Prostate gland (tissue), 2 donors: ENCODE measurements around the gene EMID1. TPM values are rescaled to one million over a fixed set of nuclear protein-coding genes. Genes with fewer than 3 reads are reported as not detected.

Experiments used
- DNase-seq: peaks from one replicate; pipeline ENCODE4 v3.0.0-alpha.2; 2019; ENCODE audit warnings: low spot score
- H3K27ac ChIP-seq, 2 donors: fragments of 200-600 bp; sonication (generic); 2 replicates each; pipeline ENCODE4 v1.5.1; 2017 to 2019
- H3K27me3 ChIP-seq: fragments of 200-600 bp; sonication (generic); replicated peaks from 2 replicates; pipeline ENCODE4 v1.5.1; 2019; ENCODE audit not compliant: insufficient read depth
- H3K36me3 ChIP-seq, 2 donors: fragments of 200-600 bp; sonication (generic); 1 replicate in 1 of 2; 2 replicates in 1 of 2; pipeline versions ENCODE4 v1.5.1 to v1.8.1; 2017 to 2019
- H3K4me1 ChIP-seq: fragments of 200-600 bp; sonication (generic); replicated peaks from 2 replicates; pipeline ENCODE4 v1.5.1; 2019
- H3K4me3 ChIP-seq, 2 donors: fragments of 200-600 bp; sonication (generic); 2 replicates each; pipeline ENCODE4 v1.5.1; 2017 to 2019
- H3K9me3 ChIP-seq: fragments of 200-600 bp; sonication (generic); 2 replicates; pipeline ENCODE4 v1.5.1; 2017
- POLR2A ChIP-seq: fragments of 450-650 bp; IDR thresholded peaks from one replicate; pipeline ENCODE4 v1.6.1; 2016; ENCODE audit warnings: antibody characterized with exemption, mild to moderate bottlenecking
- POLR2AphosphoS5 ChIP-seq: sonication (generic); formaldehyde crosslinking; IDR thresholded peaks from one replicate; pipeline ENCODE4 v1.6.1; 2017; ENCODE audit warnings: antibody characterized with exemption
- WGBS: methylation state at CpG from one replicate; pipeline ENCODE4 v1.1.5; 2018; 5-methylcytosine and 5-hydroxymethylcytosine counted together
- intact Hi-C: fragments of 100-400 bp; cut with DNase I; formaldehyde crosslinking; loops from one replicate; pipeline ENCODE4 v1.14.2; 2022
- total RNA-seq, 2 donors: library from RNA; depleted of rRNA; stranded (reverse); fragments of >200 nt; gene quantifications; one replicate each; pipeline ENCODE4 v1.1.0, GENCODE V29; 2016
- TF ChIP-seq, protein P1 (sequence below), 4 experiments: fragments of 200-600 bp in 2 of 4; fragments of 450-650 bp in 2 of 4; sonication (generic) in 2 of 4; IDR thresholded peaks; 1 replicate in 3 of 4; 2 replicates in 1 of 4; pipeline ENCODE4 v1.5.1; 2016 to 2019; ENCODE audit warnings: antibody characterized with exemption in 4 of 4, mild to moderate bottlenecking in 2 of 4, moderate library complexity in 2 of 4

The EMID1 gene
- total RNA-seq, 2 donors from 2014 or later, result 12.8 to 14.7 TPM

DNA sequence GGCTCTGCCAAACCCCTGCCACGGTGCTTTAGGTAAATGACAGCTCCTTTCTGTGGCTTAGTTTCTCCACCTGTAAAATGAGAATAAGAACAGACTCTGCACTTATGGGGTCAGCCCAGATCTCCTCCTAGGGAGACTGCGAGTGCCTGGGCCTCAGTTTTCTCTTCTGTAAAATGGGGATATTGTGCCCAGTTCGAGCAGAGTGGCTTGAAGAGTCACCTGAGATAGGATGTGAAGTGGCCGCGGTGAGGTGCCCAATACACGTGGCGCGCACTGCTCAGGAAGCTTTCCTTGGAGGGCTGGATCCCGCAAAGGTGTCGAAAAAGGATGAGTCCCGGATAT is 473 bp upstream of the EMID1 start:
- Histone ChIP-seq H3K9me3 (no peaks in the 10 kb centered on the region), H3K27me3 (no peaks in the 10 kb centered on the region), H3K27ac (no peak overlapping the region), H3K36me3 (no peaks in the 10 kb centered on the region), H3K4me1 (no peaks in the 10 kb centered on the region), H3K4me3 (peak overlapping the region; percentile 46 to 49)
- TF ChIP-seq POLR2A, result no peak
- TF ChIP-seq POLR2AphosphoS5, result no peak
- TF ChIP-seq, protein P1, sequence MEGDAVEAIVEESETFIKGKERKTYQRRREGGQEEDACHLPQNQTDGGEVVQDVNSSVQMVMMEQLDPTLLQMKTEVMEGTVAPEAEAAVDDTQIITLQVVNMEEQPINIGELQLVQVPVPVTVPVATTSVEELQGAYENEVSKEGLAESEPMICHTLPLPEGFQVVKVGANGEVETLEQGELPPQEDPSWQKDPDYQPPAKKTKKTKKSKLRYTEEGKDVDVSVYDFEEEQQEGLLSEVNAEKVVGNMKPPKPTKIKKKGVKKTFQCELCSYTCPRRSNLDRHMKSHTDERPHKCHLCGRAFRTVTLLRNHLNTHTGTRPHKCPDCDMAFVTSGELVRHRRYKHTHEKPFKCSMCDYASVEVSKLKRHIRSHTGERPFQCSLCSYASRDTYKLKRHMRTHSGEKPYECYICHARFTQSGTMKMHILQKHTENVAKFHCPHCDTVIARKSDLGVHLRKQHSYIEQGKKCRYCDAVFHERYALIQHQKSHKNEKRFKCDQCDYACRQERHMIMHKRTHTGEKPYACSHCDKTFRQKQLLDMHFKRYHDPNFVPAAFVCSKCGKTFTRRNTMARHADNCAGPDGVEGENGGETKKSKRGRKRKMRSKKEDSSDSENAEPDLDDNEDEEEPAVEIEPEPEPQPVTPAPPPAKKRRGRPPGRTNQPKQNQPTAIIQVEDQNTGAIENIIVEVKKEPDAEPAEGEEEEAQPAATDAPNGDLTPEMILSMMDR (IDR thresholded peaks at IDR 0.05), result no peak
- DNase-seq, result no peak
- WGBS, result 66% methylated on average over 11 of the region's 11 CpGs
- intact Hi-C loops, result no loop called here

DNA sequence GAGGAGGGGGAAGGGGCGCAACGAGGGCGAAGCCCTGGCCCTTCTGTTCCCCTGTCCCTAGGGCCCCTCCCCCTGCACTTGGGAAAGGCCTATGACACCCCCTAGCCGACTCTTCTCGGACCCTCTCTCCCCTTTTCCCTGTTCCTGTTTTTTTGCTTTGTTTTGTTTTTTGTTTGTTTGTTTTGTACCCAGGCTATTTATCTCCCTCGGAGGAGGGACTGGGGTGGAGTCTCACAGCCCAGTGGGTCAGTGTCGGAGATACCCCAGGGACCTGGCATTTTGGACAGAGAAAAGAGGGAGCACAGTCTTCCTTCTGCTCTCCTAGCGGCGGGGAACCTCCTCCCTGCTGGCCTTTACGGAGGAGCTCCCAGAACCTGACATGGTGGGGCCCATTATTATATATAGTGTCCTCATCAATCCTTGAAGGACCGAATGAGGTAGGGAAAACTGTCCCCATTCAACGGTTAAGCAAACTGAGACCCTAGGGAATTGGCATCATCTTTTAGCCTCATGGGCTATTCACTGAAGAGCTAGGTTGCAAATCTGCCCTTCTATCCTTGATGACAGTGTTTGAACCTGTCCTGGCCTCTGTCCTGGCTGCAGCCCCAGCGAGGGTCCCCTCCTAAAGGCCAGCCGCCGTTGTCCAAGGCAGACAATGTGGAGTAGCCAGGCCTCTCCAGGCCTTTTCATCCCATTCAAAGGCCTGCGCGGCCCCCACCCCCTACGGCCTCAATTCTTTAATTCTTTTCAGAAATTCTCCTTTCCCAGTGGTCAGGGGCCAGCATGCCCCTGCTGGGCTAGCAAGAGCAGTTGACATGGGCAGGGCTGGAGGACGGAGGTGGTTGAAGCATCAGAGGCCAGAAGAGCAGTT is 911 bp downstream of the EMID1 start:
- H3K9me3 ChIP-seq, result no peaks in the 10 kb centered on the region
- H3K36me3 ChIP-seq, result no peaks in the 10 kb centered on the region
- DNase-seq, result no peak
- no peak overlapping the region for H3K27ac ChIP-seq
- H3K4me3 ChIP-seq, result peak overlapping the region; percentile 46 to 49
- intact Hi-C loops, result no loop called here
- no peaks in the 10 kb centered on the region for H3K27me3 ChIP-seq
- TF ChIP-seq POLR2A (no peak), POLR2AphosphoS5 (no peak)
- 42% methylated on average over 19 of the region's 19 CpGs for WGBS
- H3K4me1 ChIP-seq, result no peaks in the 10 kb centered on the region

DNA sequence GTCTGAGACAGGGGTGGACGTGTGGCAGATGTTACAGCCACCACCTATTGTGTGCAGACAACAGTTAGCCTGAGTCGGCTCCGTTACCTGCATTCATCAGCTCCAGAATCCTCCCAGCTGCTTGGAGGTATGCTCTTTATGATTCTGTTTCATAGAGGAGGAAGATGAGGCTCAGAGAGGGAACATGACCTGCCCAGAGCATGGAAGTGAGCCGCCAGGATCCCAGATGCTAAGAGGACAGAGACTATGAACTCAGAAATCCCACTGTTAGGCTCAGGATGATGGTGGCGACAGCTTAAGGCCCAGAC is 1.5 kb downstream of the EMID1 start:
- TF ChIP-seq POLR2AphosphoS5 (no peak), POLR2A (no peak)
- TF ChIP-seq, protein P1 (IDR thresholded peaks at IDR 0.05), result no peak
- H3K27ac ChIP-seq, result no peak overlapping the region
- no peak for DNase-seq
- 85% methylated on average over 5 of the region's 5 CpGs for WGBS
- H3K4me3 ChIP-seq, result no peak overlapping the region
- H3K9me3 ChIP-seq, result no peaks in the 10 kb centered on the region
- intact Hi-C loops, result no loop called here
- no peaks in the 10 kb centered on the region for H3K27me3 ChIP-seq
- H3K36me3 ChIP-seq, result no peaks in the 10 kb centered on the region
- H3K4me1 ChIP-seq, result no peaks in the 10 kb centered on the region

DNA sequence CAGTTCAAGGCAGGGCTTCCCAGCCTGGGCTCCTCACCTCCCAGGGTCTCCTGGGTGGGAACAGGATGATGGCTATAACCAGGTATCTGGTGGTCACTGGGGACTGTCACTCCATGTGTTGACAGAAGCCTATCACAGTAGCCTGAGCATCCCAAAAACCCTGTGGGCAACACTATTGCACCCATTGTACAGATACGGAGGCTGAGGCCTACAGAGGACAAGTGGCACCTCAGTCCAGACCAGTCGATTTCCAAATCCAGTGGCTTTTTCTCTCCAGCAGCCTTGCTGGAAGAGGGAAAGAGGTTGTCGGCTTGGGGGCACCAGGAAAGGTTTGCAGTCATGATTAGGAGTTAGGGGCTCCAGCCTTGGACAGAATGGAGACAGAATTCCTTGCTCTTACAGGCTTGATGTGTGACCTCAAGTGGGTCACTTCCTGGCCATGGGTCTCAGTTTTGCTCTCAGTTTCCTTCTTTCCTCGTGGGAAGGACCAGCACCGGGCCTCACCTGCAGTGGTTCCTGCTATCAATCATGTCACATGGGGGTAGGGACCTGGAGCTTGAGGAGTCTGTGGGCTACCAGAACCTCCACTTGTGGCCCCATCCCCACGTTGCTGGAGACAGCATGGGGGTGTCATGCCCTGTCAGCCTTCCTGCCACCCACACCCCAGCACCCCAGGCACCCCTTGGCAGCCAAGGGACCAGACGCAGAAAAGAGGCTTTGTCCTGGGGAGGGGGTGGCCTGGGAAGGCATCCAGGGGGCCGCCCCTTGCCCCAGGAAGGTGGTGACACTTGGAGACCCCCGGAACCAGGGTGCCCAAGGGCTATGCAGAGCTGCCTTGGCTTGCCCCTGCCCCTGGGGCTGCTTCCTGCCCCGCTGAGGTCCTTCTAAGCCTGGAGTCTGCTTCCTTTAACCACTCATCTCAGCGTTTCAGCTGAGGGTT is 2.1 kb downstream of the EMID1 start:
- Histone ChIP-seq H3K36me3 (no peaks in the 10 kb centered on the region), H3K4me3 (no peak overlapping the region), H3K9me3 (no peaks in the 10 kb centered on the region), H3K4me1 (no peaks in the 10 kb centered on the region), H3K27me3 (no peaks in the 10 kb centered on the region), H3K27ac (no peak overlapping the region)
- intact Hi-C loops, result no loop called here
- WGBS, result 73% methylated on average over 11 of the region's 11 CpGs
- no peak for DNase-seq
- no peak for TF ChIP-seq POLR2A
- no peak for TF ChIP-seq POLR2AphosphoS5
- TF ChIP-seq, protein P1 (IDR thresholded peaks at IDR 0.05), result no peak

DNA sequence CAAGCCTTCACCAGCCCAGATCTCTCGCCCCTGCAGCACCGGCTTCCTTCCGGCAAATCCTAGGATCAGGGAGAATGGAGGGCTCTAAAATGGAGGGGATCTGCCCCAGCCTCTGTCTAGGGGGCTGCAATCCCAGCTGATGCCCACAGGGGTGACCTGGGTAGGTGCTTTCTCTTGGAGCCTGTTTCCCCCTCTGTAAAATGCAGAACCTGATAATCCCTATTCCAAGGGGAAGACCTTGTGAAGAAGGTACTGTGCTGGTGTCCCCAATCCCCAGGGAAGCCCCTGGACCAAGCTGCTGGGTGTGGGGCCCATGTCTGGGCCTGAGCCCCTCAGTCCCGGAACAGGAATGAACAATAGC is 2.8 kb downstream of the EMID1 start:
- no peak for TF ChIP-seq POLR2A
- TF ChIP-seq, protein P1 (IDR thresholded peaks at IDR 0.05), result no peak
- no peak for TF ChIP-seq POLR2AphosphoS5
- Histone ChIP-seq H3K36me3 (no peaks in the 10 kb centered on the region), H3K9me3 (no peaks in the 10 kb centered on the region), H3K4me1 (no peaks in the 10 kb centered on the region), H3K27ac (no peak overlapping the region), H3K27me3 (no peaks in the 10 kb centered on the region), H3K4me3 (no peak overlapping the region)
- WGBS, result 71% methylated on average over 4 of the region's 4 CpGs
- intact Hi-C loops, result no loop called here
- no peak for DNase-seq
